Activated T-helper 1 cell treated with anti-CD3 and anti-CD28 coated beads, Interleukin-2, amount 50 U/mL, for 16 hours (primary cell): ENCODE measurements around the gene GTPBP6.

Experiments used
- DNase-seq, 2 donors: peaks; one replicate each; pipeline ENCODE4 v3.0.0-alpha.2; 2020; ENCODE audit warnings: low read depth in 1 of 2, low spot score in 1 of 2

GTPBP6 gene, protein sequence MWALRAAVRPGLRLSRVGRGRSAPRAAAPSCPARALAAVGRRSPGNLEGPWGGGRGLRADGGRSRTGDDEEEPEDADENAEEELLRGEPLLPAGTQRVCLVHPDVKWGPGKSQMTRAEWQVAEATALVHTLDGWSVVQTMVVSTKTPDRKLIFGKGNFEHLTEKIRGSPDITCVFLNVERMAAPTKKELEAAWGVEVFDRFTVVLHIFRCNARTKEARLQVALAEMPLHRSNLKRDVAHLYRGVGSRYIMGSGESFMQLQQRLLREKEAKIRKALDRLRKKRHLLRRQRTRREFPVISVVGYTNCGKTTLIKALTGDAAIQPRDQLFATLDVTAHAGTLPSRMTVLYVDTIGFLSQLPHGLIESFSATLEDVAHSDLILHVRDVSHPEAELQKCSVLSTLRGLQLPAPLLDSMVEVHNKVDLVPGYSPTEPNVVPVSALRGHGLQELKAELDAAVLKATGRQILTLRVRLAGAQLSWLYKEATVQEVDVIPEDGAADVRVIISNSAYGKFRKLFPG

DNA sequence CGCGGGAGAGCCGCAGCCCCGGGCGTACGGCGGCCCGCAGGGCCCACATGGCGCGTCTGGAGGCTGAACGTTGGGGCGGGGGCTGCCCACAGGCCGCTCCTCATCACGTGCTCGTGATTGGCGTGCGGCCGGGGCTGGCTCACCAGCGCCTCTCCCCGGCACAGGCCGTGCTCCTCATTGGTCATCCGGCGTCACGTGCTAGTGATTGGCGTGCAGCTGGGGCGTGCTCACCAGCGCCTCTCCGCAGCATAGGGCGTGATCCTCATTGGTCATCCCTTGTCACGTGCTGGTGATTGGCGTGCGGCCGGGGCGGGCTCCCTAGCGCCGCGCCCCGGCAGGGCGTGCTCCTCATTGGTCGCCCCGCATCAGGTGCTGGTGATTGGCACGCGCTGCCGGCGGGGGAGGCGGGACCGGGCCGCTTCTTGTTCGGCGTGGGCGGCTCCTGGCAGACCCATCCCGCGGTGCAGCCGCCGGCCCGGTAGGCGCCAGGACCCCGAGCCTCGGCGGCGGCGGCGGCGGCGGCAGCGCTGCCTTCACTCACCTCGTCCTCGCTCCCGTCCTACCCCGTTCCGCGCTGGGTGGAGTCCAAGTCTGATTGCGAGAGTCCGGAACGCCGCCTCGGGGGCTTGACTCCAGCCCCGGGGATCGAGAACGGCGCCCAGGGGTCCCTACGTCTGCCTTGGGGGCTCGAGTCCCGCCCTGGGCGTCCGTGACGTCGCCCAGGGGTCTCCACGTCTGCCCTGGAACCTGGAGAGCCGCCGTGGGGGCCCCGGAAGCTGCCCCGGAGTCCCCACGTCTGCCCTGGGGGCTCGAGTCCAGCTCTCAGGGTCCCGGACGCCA, at the start of gene GTPBP6:
Gene GTPBP6, minus strand, starts transcription at position 58 of the 840 bp plus-strand sequence. Its CDS starts 9 bp downstream, at position 49.
- DNase-seq: peak; percentile 96 to 99

DNA sequence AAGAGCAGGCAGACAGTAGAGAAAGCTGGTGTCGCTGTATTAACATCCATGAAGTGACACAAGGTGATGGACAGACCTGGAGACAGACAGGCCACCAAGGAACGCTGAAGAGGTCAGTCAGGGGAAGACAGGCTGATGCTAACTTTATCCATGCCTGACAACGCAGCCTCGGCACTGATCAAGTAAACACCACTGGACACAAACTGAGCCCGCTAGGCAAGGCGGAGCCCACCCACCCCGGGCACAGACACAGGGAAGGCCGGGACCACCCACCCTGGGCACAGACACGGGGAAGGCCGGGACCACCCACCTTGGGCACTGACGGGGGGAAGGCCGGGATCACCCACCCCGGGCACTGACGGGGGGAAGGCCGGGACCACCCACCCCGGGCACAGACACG, 49.3 kb upstream of the GTPBP6 start:
- DNase-seq: no peak

DNA sequence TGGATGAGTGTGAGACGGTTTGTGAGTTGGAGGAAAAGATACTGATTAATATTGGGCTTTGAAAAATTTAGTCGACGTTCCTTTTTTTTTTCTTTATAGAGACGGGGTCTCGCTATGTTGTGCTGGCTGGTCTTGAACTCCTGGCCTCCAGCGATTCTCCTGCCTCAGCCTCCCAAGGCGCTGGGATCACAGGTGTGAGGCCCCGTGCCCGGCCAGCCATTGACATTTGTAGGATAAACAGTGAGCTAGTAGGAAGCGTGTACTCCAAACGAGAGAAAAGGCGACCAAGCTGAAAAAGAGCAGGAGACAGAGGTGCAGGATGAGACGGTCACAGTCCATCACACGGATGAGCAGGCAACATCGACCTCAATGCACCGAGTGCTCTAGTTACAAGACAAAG, 48.8 kb upstream of the GTPBP6 start:
- DNase-seq: no peak

DNA sequence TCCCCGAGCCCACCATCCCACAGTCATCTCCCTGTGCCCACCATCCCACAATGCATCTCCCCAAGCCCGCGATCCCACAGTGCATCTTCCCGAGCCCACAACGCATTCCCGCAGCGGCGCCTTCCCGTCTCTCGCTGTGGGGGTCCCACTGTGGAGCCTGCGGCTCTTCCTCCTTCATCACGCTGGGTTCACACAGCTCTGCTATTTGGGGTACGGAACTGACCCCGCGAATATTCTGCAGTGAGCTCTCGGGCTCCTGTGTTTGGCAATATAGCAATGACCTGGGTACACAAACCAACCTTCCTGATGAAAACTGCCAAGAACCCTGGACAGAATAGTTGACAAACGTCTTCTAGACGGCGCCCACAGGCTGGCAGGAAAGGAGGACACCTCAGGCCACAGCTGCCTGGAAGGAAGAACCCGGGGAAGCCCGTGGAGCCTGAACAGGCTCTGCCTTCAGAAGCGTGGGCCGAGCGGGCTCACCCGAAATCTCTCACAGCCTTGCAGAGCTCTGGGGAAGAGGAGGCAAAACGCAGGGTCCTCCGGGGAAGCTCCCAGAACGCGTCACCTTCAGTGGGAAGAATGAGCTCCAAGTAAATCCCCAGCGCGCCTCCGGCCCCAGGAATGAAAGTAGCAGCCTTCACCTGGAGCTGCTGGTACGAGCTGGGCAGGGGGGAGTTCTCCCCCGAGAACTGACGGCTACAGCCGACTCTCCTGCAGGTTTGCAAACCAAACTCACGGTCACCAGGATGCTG, 45.2 kb upstream of the GTPBP6 start:
- no peak for DNase-seq

DNA sequence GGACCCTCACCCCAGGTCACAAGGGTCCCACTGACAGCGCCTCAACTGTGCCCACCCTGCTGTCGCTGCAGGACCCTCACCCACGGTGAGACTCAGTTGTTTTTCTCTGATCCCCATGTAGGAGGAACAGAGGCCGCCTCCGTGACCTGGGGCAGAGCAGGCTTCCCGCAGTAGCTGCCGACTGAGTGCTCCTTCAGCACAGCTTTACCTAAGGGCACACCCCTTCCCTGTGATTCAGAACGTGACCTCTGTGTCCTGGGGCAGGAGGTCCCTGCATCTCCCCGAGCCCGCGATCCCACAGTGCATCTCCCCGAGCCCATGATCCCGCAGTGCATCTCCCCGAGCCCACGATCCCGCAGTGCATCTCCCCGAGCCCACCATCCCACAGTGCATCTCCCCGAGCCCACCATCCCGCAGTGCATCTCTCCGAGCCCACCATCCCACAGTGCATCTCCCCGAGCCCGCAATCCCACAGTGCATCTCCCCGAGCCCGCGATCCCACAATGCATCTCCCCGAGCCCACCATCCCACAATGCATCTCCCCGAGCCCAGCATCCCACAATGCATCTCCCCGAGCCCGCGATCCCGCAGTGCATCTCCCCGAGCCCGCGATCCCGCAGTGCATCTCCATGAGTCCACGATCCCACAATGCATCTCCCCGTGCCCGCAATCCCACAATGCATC, 44.5 kb upstream of the GTPBP6 start:
- DNase-seq: no peak

DNA sequence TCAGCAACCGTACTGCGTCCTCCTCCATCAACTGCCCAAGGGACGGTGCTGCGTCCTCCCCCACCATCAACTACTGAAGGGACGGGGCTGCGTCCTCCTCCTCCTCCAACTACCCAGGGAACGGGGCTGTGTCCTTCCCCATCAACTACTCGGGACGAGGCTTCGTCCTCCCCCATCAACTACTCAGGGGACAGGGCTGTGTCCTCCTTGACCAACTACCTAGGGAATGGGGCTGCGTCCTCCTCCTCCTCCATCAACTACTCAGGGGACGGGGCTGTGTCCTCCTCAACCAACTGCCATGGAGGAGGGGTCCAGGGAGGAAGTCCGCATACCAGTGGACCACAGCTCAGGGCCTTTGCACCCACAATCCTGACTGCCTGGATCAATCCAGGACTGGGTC, 43.8 kb upstream of the GTPBP6 start:
- no peak for DNase-seq

DNA sequence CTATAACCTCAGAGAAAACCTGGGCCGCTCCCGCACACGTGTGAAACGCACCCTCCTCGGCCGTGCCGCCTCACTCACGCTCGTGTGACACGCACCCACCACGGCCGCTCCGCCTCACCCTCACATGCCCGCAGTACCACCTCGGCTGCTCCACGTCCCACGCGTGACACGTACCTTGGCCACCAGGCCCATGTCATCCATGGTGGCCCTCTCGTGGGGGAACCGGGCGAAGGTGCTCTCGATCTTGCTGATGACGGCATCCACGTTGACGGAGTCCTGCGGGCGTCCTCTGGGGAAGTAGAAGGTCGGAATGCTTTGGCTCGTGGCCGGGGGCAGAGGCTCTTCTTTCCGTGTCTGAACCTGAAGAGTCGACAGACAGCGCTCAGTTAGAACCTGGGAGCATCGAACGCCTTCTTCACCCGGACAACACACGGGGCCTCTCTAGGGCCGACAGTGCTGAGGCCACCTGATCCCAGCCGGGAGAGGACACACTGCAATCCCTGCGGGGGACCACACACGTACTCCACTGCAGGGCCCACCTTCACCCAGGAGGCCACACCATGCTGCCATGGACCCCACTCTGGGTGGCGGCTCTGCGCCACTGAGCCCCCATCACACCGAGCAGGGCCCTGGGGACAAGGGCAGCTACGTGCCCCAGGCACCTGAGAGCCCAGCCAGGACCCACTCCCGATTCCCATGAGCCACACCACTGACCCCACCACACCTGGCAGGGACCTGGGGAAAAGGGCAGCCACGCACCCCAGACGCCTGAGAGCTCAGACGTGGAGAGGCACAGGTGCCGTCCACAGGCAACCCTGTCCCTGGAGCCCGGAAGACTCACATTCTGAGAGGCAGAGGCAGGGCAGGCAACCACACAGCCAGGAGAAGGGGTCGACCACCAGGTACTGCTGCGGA, 42.9 kb upstream of the GTPBP6 start:
- DNase-seq: no peak

DNA sequence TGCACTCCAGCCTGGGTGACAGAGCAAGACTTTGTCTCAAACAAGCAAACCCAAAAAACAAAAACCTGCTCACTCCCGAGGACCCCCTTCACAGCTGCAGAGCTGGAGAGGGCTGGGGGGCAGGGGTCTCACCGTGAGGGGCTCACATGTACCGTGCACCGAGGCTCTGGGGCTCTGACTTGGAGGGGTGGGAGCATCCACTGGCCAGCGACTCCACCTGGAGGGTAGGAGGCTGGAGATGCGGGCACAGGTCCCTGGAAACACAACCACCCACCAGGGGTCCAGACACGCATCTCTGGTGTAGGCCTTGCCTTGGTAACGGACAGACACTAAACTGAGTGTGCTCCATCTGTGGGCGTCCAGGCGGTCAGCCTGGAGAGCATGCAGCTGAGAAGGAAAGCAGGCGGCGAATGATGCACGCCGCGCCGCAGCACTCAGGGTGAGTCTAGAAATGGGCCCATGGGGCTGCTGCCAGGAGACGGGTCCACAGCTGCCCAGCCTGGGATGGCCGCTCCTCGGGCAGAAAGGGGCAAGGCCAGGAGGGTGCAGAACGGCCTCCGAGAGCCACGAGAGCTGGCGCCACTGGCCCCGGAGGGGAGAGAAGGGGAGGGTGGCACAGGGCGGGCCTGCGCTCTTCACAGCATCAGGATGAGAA, 42.0 kb upstream of the GTPBP6 start:
- no peak for DNase-seq

DNA sequence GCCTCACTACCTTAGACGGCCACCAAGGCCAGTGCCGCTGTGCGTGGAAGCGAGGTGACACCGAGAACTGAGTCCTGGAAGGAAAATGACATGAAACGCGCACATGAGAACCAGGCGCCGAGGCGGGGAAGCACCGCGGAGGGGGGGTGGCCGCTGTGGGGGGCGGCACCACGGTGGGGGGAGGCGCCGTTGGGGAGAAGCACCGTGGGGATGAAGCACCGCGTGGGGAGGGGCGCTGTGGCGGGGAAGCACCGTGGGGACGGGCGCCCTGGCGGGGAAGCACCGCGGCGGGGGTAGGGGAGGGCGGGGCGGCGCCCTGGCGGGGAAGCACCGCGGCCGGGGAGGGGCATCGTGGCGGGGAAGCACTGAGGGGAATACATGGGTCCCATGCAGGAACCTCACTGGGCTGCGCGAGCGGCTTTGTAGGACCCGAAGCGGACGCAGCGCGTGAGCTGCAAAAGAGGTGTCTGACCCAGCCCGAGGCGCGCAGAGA, 40.1 kb upstream of the GTPBP6 start:
- DNase-seq: no peak

DNA sequence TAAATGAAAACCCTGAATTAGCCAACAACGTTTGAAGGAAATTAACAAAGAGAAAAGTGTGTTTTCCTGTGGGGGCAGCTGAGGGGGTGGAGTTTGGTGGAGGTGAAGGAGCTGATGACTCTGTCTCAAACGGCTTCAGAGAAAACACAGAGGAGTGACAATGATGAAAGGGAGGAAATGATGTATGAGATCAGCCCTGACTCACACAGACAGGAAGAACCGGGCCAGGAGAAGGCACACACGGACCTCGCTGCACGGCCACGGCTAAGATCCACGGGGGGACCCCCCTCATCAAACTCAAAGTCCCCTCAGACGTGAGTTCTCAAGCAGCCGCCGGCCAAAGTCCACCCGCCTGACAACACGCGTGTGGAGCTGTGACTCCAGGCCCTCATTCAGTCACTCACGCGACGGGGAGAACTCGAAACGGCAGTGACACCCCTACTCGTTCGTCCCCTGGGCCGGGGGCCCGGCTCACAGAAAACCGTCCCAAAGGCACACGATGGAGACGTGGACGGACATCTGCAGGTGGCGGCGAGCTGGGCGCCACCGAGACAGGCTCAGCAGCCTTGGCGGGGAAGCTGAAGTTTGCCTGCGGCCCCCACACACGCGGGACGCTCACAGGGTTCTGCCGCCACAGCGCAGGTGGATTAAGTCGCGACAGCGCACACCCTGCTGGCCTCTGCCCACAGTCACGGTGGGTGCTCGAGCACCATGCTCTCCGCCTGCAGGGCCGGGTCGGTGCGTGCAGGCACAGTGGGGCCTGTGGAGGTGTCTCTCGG, 39.3 kb upstream of the GTPBP6 start:
- DNase-seq: no peak

DNA sequence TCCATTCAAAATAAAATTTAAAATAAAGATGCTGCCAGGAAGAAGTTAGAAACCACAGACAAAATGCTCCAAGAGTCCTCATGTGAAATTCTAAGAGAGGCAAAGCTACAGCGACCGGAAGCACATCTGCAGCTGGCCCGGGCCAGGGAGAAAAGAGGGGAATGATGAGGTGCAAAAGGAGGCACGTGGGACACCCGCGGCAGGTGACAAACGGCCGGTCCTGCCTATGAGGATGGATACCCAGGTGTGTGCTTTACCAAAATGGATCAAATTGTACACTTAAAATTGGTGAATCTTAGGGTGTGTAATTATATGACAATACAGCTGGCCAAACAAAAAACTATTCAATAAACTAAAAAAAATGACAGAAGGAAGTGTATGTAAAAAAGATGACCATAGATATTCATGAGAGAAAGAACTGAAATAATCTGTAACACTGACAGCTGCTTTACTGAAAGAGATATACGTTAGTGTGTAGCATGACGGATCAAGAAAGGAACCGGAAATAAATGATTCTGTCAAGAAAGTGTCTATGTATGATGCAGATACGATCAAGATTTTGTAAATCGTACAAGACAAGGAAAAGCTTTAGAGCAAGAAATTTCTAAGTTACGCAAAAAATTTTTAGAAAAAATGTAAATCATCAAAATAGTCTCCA, 38.6 kb upstream of the GTPBP6 start:
- no peak for DNase-seq

DNA sequence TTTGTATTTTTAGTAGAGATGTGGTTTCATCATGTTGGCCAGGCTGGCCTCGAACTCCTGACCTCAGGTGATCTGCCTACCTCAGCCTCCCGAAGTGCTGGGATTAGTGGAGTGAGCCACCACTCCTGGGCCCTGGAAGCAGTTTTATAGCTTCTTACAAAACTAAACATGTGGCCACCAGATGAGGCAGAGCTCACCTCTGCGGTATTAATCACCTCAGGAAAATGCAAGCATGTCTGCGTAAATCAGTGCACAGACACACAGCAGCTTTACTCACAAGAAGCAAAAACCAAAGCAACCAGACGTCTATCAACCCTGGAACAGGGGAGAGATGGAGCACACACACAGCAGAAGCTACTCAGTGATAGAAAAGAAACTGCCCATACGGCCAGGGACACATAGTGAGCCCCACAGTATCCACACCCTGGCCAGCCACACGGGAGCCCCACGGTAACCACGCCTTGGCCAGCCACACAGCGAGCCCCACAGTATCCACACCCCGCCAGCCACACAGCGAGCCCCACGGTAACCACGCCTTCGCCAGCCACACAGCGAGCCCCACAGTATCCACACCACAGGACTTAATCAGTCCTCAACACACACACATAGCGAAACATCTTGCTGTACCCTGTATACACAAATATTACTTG, 37.9 kb upstream of the GTPBP6 start:
- no peak for DNase-seq

DNA sequence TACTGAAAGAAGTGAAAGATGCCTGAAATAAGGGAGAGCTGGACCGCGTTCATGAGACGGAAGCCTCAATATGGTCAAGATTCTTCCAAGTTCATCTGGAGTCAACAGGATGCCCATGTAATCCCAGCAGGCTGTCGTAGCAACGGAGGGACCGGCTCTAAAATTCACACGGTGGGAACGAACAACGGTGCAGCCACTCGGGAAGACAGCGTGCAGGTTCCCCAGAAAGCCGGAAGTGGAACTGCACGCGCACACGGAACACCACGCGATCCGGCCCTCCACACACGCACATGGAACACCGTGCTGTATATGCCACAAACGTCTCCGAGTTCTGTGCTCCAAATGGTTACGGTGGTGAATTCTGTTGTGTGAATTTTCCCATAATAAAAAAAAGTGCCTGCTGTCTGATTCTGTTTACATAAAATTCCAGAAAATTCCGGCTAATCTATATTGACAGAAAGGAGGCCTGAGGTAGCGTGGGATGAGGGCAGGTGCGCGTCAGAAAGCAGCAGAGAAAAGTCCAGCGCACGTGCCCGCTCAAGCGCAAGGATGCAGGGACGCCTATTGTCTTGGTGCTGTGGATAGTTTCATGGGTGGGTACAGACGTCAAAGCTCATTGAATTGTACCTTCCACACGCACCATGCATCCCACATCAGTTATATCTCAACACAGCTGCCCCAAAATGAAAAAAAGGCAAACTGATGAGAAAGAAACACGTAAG, 36.9 kb upstream of the GTPBP6 start:
- DNase-seq: no peak

DNA sequence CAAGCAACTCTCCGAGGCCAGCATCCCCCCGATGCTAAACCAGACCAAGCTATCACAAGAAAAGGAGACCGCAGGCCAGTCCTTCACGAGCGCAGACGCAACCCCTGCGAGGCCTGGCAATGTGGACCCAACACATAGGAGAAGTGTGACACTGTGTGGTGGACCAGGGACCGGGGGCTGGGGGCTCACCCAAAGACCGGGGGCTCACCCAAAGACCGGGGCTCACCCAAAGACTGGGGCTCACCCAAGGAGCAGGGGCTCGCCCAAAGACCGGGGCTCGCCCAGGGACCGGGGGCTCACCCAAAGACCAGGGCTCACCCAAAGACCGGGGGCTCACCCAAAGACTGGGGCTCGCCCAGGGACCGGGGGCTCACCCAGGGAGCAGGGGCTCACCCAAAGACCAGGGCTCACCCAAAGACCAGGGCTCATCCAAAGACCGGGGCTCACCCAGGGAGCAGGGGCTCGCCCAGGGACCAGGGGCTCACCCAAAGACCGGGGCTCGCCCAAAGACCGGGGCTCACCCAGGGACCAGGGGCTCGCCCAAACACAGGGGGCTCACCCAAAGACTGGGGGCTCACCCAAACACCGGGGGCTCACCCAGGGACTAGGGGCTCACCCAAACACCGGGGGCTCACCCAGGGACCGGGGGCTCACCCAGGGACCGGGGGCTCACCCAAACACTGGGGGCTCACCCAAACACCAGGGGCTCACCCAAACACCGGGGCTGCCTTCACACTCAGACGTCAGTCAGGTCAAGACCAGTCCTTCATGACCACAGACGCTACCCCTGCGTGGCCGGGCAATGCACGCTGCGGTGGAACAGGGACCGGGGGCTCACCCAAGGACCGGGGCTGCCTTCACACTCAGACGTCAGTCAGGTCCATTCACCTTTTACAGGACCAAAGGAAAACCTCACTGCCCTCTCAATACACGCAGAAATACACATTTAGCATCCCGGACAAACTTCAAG, 35.3 kb upstream of the GTPBP6 start:
- DNase-seq: no peak

DNA sequence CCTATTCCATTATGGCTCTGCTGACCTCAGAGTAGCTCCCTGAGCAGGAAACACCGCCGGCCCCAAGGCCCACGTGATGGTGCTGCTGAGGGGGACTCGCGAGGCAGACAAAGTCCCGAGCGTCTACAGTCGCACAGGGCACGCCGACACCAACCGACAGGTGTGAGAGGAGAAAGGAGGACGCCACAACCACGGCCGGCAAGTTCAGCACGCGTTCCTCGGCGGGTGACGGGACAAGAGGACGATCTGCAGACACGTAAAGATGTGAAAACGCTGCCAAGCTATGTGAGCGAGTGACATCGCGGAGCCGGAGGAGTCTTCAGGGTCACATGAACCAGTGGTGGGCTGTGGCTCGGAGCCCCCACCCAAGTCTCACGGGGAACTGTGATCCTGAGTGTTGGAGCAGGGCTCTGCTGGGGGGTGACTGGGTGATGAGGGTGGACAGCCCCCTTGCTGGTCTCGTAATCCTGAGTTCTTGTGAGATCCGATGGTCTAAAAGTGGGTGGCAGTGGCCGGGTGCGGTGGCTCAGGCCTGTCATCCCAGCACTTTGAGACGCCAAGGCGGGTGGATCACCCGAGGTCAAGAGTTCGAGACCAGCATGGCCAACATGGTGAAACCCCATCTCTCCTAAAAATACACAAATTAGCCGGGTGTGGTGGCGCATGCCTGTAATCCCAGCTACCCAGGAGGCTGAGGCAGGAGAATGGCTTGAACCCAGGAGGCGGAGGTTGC, 34.2 kb upstream of the GTPBP6 start:
- no peak for DNase-seq
